Activated T-cell treated with anti-CD3 and anti-CD28 coated beads, Interleukin-2, amount 50 U/mL, for 24 hours (primary cell): Measurements from ENCODE around the gene CKB.

ENCODE experiments used
- DNase-seq: peaks from one replicate; pipeline ENCODE4 v3.0.0-alpha.2; 2020
- H3K27ac Mint-ChIP-seq: 2 replicates; pipeline ENCODE4 v1.8.0; 2020; ENCODE audit warnings: mild to moderate bottlenecking, mixed read lengths
- H3K27me3 Mint-ChIP-seq: 2 replicates; pipeline ENCODE4 v1.8.0; 2020; ENCODE audit warnings: mixed read lengths
- H3K36me3 Mint-ChIP-seq: 2 replicates; pipeline ENCODE4 v1.8.0; 2020; ENCODE audit warnings: low read depth, mixed read lengths
- H3K4me1 Mint-ChIP-seq: 2 replicates; pipeline ENCODE4 v1.8.0; 2020; ENCODE audit warnings: low read depth, mixed read lengths
- H3K4me3 Mint-ChIP-seq: 2 replicates; pipeline ENCODE4 v1.8.0; 2020; ENCODE audit warnings: mild to moderate bottlenecking, moderate library complexity, mixed read lengths
- H3K9me3 Mint-ChIP-seq: 2 replicates; pipeline ENCODE4 v1.8.0; 2020; ENCODE audit warnings: mixed read lengths

Gene CKB

DNA sequence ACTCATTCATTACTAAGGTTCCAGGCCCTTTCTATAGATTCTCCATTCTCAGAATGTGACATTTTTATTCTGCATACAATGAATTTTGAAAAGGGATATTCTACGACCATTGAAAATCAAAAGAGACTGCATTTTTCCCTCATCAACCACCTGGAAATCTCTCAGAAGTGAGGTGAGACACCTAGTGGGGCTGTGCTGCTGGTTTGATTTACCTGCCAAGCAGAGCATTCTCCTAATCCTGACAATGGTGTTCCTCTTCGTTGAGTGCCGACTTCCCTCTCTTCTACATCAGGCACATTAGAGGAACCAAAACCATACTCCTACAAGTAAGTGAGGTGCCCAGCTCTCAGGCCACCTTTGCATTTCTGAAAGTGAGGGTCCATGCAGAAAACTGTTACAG is 14.9 kb downstream of the CKB start:
- DNase-seq: no peak
- H3K27ac Mint-ChIP-seq: no peak overlapping the region
- no peak overlapping the region for H3K4me3 Mint-ChIP-seq
- no peaks in the 10 kb centered on the region for H3K9me3 Mint-ChIP-seq
- H3K36me3 Mint-ChIP-seq: peaks cover 87% of the 10 kb centered on the region
- H3K4me1 Mint-ChIP-seq: peaks cover 12% of the 10 kb centered on the region
- H3K27me3 Mint-ChIP-seq: no peaks in the 10 kb centered on the region

DNA sequence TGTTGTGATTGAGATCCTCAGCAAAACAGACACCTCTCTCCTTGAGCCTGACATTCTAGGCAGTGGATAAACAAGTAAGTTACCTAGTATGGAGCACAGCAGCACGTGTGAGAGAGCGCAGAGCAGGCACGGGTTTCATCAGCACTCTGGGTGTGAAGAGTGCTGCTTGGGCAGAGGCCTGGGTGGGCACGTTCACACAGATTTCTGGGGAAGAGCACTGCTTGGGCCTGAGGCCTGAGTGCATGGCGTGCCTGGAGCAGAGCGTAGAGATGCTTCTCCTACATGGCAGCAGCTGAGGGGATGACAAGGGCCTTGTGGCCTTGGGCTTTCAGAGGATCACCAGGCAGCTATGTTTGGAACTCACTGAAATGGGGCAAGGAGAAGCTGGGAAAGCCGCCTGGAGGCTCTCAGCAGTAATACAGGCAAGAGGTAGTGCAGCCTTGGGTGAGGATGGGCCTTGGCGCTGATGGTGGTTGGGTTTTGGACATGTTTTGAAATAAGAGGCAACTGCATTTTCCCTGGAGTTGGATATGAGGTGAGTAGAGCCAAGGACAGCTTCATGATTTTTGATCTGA is 17.6 kb downstream of the CKB start:
- DNase-seq: no peak
- Mint-ChIP-seq H3K9me3 (no peaks in the 10 kb centered on the region), H3K27ac (peak overlapping the region; percentile 9), H3K36me3 (peaks cover 90% of the 10 kb centered on the region), H3K4me1 (peaks cover 14% of the 10 kb centered on the region), H3K27me3 (no peaks in the 10 kb centered on the region), H3K4me3 (no peak overlapping the region)

DNA sequence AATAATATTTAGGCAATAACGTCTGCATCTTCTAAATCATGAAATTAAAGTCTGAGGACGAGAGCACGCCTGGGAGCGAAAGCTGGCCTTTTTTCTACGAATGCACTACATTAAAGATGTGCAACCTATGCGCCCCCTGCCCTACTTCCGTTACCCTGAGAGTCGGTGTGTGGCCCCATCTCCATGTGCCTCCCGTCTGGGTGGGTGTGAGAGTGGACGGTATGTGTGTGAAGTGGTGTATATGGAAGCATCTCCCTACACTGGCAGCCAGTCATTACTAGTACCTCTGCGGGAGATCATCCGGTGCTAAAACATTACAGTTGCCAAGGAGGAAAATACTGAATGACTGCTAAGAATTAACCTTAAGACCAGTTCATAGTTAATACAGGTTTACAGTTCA is 19.3 kb downstream of the CKB start:
- Mint-ChIP-seq H3K27me3 (no peaks in the 10 kb centered on the region), H3K9me3 (no peaks in the 10 kb centered on the region), H3K4me3 (no peak overlapping the region), H3K27ac (peak overlapping the region; percentile 23), H3K36me3 (peaks cover 86% of the 10 kb centered on the region), H3K4me1 (peaks cover 20% of the 10 kb centered on the region)
- no peak for DNase-seq

DNA sequence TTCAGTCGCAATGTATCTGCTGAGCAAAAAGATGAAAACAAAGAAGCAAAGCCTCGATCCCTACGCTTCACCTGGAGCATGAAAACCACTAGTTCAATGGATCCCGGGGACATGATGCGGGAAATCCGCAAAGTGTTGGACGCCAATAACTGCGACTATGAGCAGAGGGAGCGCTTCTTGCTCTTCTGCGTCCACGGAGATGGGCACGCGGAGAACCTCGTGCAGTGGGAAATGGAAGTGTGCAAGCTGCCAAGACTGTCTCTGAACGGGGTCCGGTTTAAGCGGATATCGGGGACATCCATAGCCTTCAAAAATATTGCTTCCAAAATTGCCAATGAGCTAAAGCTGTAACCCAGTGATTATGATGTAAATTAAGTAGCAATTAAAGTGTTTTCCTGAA is 19.8 kb downstream of the CKB start:
- H3K4me3 Mint-ChIP-seq: no peak overlapping the region
- H3K9me3 Mint-ChIP-seq: no peaks in the 10 kb centered on the region
- no peak for DNase-seq
- H3K4me1 Mint-ChIP-seq: peaks cover 20% of the 10 kb centered on the region
- peak overlapping the region; percentile 23 for H3K27ac Mint-ChIP-seq
- H3K27me3 Mint-ChIP-seq: no peaks in the 10 kb centered on the region
- peaks cover 88% of the 10 kb centered on the region for H3K36me3 Mint-ChIP-seq

DNA sequence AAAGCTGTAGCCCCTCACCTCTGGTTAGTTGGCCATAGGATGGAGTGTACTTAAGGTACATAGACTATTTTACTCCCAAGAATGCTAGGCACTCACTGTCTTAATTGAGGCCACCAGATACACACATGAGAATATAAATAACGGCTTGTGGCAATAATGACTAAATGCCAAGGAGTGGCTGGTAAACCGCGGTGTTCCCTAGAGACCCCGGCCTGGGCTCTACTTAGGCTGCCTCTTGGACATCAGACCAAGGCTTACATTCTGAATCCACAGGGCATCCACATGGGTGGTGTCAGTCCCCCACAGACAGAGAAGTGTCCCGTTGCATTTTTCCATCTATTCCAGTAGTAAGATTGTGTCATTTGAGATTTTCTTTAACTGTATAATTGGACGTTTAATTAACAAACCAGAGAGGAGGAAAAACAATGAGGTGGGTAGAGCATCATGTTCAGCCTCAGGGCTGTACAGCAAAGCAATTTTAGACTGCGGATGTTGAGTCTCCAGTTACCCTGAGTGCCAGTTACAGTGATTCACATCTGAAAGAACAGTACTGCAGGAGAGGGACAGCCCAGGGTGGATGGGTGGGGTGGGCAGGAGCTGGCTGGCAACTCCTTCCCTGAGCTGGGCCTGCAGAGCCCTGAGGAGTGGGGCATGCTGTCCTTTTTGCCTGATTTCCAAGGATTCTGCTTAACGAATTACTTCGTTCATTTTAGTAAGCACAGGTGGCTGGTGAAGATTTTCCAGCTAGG is 20.5 kb downstream of the CKB start:
- Mint-ChIP-seq H3K4me3 (no peak overlapping the region), H3K9me3 (no peaks in the 10 kb centered on the region), H3K36me3 (peaks cover 86% of the 10 kb centered on the region), H3K27ac (no peak overlapping the region), H3K4me1 (peaks cover 20% of the 10 kb centered on the region), H3K27me3 (no peaks in the 10 kb centered on the region)
- no peak for DNase-seq

DNA sequence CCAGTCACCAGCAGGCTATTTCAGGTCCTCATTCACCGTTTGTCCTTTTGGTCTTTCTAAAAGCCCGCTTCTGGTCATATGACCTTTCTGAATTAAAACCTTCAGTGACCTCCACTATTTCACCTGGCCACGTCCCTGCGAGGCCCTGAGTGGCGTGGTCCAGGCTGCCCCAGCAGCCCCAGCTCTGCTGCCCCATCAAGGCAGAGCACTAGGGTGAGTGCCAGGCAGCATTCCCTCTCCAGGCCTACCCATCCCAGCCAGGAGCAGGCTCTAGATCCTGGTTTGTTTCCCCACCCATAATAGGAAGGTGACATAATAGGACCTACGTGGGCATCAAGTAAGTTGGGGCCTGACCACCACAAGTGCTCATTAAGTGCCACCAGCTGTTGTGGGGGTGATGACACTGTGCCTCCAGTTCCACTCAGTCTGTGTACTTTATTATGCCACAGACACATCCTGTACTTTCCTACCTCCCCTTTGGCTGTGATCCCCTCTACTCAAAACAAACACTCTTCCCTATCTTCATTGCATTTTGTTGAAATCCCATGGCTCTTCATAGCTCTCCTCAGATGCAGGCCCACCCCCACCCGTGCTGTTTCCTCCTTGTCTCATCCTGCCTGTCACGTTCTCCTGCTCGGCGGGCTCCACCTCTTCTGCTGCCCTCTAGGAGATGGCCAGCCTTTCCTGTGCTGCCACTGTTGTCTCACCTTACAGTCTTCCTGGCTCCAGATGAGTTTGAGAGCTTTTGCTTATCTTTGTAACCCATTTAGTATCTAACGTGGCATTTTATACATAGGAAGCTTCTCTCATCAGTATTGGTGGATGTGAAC is 21.4 kb downstream of the CKB start:
- H3K4me1 Mint-ChIP-seq: peaks cover 20% of the 10 kb centered on the region
- DNase-seq: no peak
- H3K36me3 Mint-ChIP-seq: peaks cover 82% of the 10 kb centered on the region
- no peaks in the 10 kb centered on the region for H3K27me3 Mint-ChIP-seq
- no peak overlapping the region for H3K4me3 Mint-ChIP-seq
- H3K9me3 Mint-ChIP-seq: no peaks in the 10 kb centered on the region
- peak overlapping the region; percentile 12 for H3K27ac Mint-ChIP-seq

DNA sequence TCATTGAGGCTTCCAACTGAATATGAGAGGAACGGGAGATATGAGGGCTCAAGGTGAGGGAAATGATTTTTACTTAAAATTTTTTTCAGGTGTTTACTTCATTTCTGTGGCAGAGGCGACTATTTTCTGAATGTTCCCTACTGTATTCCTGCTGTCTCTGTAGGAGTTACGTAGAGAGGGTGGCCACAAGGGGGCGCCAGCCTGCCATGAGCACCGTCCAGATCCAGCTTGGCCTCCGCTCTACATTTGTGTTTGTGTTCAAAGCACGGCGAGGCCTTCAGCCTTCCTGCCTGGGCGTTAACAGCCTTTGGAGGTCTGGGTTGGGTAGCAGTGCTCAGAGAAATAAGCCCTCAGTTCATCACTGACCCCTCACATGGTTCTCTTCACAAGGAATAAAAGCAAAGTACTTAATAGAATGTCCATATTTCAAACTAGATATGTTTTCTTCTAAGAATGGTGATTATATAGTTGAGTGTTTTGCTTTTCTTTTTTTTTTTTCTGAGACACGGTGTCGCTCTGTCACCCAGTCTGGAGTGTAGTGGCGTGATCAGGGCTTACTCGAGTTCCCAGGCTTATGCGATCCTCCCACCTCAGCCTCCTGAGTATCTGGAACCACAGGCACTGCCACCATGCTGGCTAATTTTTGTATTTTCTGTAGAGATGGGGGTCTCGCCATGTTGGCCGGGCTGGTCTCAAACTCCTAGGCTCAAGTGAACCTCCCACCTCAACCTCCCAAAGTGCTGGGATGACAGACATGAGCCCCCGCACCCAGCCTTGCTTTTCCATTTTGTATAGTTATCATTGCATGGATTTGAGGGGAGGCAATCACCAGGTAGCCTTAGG is 22.3 kb downstream of the CKB start:
- H3K9me3 Mint-ChIP-seq: no peaks in the 10 kb centered on the region
- DNase-seq: peak; percentile 82
- H3K27me3 Mint-ChIP-seq: no peaks in the 10 kb centered on the region
- peaks cover 81% of the 10 kb centered on the region for H3K36me3 Mint-ChIP-seq
- H3K4me1 Mint-ChIP-seq: peaks cover 20% of the 10 kb centered on the region
- peak overlapping the region; percentile 73 for H3K27ac Mint-ChIP-seq
- no peak overlapping the region for H3K4me3 Mint-ChIP-seq

DNA sequence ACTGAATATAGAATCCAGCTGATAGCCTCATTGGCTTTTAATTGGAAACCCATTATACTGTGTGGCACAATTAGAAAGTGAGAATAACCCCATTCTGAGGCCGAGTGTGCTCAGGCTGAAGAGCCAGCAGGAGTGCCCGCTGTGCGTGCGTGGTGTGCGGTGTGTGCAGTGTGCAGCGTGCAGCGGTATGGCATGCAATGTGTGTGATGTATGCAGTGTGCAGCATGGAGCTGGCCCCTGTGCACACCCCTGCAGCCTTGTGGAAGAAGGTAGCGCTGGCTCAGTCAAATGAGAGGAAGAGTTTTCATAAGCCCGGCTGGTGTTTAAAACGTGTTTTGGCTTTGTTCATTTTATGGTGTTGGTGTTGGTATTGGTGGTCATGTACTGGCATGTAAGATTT is 22.9 kb downstream of the CKB start:
- no peak overlapping the region for H3K4me3 Mint-ChIP-seq
- H3K27me3 Mint-ChIP-seq: no peaks in the 10 kb centered on the region
- H3K9me3 Mint-ChIP-seq: no peaks in the 10 kb centered on the region
- H3K4me1 Mint-ChIP-seq: peaks cover 20% of the 10 kb centered on the region
- no peak overlapping the region for H3K27ac Mint-ChIP-seq
- H3K36me3 Mint-ChIP-seq: peaks cover 80% of the 10 kb centered on the region
- no peak for DNase-seq

DNA sequence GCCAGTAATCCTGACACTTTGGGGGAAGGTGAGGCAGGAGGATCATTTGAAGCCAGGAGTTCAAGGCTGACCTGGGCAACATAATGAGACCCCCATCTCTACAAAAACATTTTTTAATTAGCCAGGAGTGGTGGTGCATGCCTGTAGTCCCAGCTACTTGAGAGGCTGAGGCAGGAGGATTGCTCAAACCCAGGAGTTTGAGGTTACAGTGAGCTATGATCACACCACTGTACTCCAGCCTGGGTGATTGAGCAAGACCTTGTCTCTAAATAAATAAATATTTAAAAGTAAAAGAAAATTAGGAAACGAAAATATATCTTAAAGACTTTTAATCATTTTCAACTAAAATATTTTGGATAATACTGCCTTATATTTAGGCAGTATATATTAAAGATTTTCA is 25.9 kb downstream of the CKB start:
- H3K9me3 Mint-ChIP-seq: no peaks in the 10 kb centered on the region
- H3K4me3 Mint-ChIP-seq: no peak overlapping the region
- no peaks in the 10 kb centered on the region for H3K27me3 Mint-ChIP-seq
- H3K4me1 Mint-ChIP-seq: peaks cover 9% of the 10 kb centered on the region
- H3K27ac Mint-ChIP-seq: no peak overlapping the region
- DNase-seq: no peak
- peaks cover 69% of the 10 kb centered on the region for H3K36me3 Mint-ChIP-seq

DNA sequence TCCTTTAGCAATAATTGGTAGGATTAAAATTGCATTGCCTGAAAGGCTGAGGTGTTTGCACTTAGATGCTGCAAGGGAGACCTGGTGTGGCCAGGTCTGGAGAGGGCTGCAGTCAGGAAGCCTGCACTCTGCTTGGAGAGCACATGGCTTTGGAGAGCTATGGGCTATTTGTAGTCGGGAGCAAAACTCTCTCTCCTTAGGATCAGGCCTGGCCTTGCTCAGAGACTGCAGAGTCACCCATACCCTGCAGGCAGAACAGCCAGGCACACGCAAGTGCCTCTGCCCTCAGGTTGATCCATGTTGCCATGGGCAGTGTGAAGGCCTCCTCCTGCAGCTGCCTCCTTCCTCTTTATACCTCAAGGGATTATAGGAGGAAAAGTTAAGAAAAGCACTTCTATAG is 26.8 kb downstream of the CKB start:
- Mint-ChIP-seq H3K27me3 (no peaks in the 10 kb centered on the region), H3K4me1 (peaks cover 9% of the 10 kb centered on the region), H3K4me3 (no peak overlapping the region), H3K27ac (peak overlapping the region; percentile 44), H3K9me3 (no peaks in the 10 kb centered on the region), H3K36me3 (peaks cover 69% of the 10 kb centered on the region)
- DNase-seq: no peak

DNA sequence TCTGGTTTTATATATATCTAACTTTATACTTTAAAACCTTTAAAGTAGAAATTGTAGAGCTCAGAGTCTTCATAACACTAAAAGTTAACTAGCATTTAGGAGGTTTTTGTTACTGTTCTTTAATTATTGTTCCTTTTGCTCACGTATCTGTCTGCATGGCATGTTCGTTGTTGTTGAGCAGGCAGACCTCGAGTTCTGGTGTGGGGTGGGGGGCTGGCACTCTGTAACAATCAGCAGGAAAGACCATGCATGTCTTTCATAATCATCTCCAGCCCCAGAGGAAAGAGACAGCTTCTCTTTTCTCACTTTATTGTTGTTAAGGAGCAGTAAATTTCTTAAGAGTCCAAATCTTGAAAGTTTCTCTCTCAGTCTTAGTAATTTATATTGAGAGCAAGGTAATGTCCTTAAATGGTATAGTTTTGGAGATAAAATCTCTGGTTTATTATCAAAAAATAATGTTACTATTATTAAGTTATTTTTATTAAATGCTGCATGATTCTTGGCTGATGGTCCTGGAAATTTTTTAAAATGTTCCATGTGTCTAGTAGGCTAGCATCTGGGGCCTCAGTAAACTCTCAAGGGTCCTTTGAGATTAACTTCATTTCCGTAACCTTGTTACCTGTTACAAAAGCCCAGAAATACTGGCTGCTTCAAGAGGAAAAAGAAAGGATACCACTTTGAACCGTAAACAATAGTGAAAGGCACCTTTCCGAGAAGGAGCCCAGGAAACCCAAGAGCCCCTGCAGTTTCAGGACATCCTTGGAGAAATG is 30.3 kb downstream of the CKB start:
- DNase-seq: no peak
- no peaks in the 10 kb centered on the region for H3K4me1 Mint-ChIP-seq
- peaks cover 73% of the 10 kb centered on the region for H3K36me3 Mint-ChIP-seq
- H3K27me3 Mint-ChIP-seq: no peaks in the 10 kb centered on the region
- H3K4me3 Mint-ChIP-seq: no peak overlapping the region
- H3K27ac Mint-ChIP-seq: peak overlapping the region; percentile 62
- no peaks in the 10 kb centered on the region for H3K9me3 Mint-ChIP-seq

DNA sequence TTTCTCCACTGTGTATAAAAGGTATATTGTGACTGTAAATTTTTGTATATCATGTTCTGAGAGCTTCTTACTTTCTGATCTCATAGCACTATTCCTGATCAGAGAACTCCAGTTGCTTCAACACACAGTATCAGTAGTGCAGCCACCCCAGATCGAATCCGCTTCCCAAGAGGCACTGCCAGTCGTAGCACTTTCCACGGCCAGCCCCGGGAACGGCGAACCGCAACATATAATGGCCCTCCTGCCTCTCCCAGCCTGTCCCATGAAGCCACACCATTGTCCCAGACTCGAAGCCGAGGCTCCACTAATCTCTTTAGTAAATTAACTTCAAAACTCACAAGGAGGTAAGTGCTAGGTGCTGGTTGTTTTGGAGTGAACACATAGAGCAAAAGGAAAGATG is 30.9 kb downstream of the CKB start:
- H3K27me3 Mint-ChIP-seq: no peaks in the 10 kb centered on the region
- H3K4me3 Mint-ChIP-seq: no peak overlapping the region
- H3K27ac Mint-ChIP-seq: no peak overlapping the region
- H3K36me3 Mint-ChIP-seq: peaks cover 71% of the 10 kb centered on the region
- no peak for DNase-seq
- H3K9me3 Mint-ChIP-seq: no peaks in the 10 kb centered on the region
- H3K4me1 Mint-ChIP-seq: no peaks in the 10 kb centered on the region

DNA sequence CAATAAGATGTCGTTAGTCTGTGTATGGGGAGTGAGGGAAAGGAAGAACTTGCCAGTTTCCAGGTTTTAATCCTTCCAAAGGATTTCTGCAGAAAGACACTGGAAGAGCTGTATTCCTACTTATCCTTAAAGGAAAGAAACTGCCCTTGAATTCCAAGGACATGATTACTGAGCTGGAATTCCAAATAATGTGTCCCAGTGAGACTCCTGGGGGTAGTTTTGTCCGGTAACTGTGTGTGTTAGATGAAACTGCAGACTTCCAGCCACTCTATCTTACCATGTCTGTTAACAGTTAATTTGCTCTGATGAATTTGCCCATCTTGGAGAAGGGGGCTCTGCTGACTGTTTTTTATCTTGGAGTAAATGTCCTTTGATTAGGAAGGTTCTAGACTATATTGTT is 33.0 kb downstream of the CKB start:
- Mint-ChIP-seq H3K9me3 (no peaks in the 10 kb centered on the region), H3K27me3 (no peaks in the 10 kb centered on the region), H3K4me3 (no peak overlapping the region), H3K4me1 (no peaks in the 10 kb centered on the region), H3K36me3 (peaks cover 66% of the 10 kb centered on the region), H3K27ac (peak overlapping the region; percentile 31)
- DNase-seq: no peak

DNA sequence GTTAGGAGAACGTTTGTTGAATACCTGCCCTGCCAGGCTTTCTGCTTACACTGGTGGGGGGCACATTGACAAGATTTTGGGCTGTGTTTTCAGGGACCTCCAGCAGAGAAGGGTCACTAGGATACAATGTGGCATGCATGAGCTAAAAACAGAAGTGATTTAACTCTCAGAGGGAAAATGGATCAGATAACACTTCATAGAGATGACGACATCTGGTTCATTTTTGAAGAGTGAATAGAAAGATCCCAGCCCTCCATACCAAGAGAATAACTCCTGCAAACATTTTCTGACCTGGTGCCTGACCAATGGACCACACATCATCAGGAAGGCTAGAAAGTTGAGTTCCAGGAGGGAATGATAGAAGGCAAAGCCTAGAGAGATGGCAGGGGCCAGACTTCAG is 33.7 kb downstream of the CKB start:
- Mint-ChIP-seq H3K4me3 (no peak overlapping the region), H3K36me3 (peaks cover 71% of the 10 kb centered on the region), H3K4me1 (no peaks in the 10 kb centered on the region), H3K27me3 (no peaks in the 10 kb centered on the region), H3K27ac (peak overlapping the region; percentile 31), H3K9me3 (no peaks in the 10 kb centered on the region)
- no peak for DNase-seq
